Fibroblast of skin of right biceps (primary cell): ENCODE data around the gene CDX4.
"Not testable (repeated sequence)": the region's sequence is repeated elsewhere in the genome, so short reads cannot be mapped to it uniquely, and the experiment has no call there.

Experiments
- DNase-seq: peaks from one replicate; pipeline ENCODE4 v3.0.0-alpha.2; 2013

The CDX4 gene, protein sequence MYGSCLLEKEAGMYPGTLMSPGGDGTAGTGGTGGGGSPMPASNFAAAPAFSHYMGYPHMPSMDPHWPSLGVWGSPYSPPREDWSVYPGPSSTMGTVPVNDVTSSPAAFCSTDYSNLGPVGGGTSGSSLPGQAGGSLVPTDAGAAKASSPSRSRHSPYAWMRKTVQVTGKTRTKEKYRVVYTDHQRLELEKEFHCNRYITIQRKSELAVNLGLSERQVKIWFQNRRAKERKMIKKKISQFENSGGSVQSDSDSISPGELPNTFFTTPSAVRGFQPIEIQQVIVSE

DNA sequence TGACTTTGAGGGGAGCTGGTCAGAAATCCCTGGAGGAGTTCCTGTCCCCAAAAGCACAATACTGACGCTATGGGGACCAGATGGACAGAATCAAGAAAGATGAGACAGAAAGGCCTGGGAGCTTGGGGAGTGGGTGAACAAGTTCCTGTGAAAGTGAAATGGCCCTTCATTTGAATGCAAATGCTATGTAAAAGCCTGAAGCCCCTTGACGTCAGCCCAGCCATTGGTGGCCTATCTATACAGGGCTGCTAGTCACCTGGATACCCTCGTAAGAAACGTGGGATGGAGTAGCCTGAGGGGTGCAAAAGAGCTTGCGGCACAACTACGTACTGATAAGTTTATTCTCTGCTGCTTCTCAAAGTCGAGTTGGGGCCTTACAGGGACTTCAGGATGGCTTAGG lies at the start of gene CDX4:
TSS of gene CDX4 (plus strand) at position 223 of the 400 bp plus-strand sequence. CDS start 201 bp downstream, outside the sequence.
- no peak for DNase-seq

DNA sequence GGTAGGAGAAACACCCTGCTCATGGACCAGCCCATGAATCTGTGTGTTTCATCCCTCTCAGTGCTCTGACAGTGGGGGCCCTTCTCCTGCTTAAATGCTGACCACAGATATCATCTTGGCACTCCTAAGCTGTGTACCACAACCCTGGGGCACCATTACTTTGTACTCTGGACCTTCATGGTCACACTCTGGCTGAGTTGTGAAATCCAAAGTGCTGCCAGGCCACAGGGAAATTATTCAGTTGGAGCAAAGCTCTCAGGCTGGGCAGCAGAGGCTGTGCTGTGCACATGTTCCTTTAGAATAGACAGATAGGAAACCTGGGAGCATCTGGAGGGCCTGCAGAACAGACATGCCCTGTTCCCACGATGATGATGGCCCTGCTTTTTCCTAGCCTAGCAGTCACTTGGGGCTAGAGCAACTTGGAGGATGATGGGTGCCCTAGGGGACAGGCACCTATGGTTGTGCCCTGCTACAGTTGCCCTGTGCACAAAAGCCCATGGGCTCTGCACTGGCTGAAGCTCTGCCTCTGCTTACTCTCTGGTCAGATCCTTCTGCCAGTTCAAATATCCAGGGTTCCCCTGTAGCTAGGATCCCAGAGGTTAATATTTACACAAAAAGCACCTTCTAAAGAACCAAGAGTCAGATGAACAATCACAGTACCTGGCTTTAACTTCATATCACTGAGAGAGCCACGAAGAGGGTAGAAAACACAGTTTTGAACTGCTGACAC lies 48.5 kb upstream of the CDX4 start:
- no peak for DNase-seq

DNA sequence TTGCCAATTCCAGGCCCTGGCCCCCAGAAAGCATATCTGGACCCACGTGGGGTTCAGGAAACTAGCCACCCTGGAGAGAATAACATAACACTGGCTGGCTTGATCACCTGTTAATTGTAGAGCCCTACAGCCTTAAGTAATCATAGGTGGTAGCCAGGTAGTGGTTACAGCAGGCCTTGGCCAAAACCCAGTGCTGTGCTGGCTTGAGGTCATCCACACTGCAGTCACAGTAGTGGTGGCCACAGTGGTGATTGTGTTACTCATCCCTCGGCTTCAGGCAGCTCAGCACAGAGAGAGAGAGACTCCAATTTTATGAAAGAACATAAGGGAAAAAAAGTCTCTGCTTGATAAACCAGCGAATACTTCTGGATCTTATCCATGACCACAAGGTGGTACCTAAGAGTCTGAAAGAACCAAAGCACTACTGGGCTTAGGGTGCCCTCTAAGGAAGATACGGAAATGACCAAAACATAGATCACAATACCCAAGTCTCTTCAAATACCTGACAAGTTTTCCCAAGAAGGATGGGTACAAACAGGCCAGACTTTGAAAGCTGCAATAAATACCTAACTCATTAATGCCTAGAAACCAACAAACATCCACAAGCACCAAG lies 46.6 kb upstream of the CDX4 start:
- DNase-seq = no peak

DNA sequence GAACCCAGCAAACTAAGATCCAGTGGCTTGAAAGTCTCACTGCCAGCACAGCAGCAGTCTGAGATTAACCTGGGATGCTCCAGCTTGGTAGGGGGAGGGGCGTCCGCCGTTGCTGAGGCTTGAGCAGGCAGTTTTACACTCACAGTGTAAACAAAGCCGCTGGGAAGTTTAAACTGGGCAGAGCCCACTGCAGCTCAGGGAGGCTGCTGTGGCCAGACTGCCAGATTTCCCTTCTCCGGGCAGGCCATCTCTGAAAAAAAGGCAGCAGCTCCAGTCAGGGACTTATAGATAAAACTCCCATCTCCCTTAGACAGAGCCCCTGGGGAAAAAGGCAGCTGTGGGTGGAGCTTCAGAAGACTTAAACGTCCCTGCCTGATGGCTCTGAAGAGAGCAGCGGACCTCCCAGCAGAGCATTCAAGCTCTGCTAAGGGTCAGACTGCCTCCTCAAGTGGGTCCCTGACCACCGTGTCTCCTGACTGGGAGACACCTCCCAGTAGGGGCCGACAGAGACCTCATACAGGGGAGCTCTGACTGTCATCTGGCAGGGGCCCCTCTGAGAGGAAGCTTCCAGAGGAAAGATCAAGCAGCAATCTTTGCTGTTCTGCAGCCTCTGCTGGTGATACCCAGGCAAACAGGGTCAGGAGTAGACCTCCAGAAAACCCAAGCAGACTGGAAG lies 45.1 kb upstream of the CDX4 start:
- no peak for DNase-seq

DNA sequence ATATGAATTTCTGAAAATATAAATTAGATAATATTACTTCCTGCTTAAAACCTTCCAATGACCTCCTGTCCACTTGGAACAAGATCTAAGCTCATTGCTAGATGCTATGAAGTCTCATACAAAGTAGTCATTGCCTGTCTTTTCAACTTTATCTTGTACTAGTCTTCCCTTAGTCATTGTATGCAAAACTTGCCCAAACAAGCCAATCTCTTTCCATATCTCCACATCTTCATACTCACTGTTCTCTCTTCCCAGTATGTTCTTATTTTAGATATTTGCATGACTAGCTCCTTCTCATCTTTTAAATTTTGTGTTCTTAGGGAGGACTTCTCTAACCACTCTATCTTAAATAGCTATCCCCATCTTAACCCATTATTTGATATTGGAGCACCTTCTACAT lies 33.9 kb upstream of the CDX4 start:
- no peak for DNase-seq

DNA sequence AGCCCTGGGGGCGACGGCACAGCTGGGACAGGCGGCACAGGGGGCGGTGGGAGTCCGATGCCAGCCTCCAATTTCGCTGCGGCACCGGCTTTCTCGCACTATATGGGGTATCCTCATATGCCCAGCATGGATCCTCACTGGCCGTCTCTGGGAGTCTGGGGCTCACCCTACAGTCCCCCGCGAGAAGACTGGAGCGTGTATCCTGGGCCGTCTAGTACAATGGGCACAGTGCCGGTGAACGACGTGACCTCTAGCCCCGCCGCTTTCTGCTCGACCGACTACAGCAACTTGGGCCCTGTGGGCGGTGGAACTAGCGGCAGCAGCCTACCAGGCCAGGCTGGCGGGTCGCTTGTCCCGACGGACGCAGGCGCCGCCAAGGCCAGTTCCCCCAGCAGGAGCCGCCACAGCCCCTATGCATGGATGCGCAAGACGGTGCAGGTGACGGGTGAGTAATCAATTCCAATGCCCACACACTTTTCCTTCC lies 500 bp downstream of the CDX4 start:
- no peak for DNase-seq

DNA sequence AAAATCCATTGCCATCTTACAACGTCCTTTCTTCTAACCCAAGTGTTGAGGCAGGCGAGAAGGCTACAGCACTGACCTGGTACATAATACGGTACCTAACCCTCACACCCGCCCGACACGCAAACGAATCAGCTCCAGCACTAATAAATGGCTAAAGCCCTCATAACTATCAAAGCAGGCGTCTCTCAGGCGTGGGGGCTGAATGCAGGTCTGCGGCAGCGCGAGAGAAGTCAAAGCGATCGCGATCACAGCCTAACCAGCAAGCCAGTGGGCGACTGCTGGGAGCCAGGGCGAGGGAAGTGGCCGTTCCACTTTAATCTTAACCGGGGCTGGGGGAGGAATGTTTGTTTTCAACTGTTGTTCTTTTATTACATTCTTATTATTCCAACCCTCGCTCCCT lies 1.5 kb downstream of the CDX4 start:
- DNase-seq = no peak

DNA sequence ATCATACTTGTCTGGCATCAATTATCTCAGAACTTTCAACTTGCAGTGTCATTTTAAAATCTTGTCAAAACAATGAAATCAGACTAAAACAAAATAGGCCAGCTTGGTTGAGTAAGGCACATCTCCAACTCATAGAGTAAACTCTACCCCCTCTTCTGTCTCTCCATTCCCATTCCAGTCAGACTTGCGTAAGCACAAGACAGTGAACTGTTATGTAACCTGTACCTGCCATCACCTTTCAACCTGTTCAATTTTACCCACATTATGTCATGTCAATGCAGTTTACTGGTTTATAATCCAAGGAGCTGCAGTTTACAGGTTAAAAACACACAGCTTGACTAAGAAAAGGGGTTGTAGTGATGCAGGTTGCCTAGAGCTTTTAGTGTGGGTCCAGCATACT lies 8.3 kb downstream of the CDX4 start:
- no peak for DNase-seq

DNA sequence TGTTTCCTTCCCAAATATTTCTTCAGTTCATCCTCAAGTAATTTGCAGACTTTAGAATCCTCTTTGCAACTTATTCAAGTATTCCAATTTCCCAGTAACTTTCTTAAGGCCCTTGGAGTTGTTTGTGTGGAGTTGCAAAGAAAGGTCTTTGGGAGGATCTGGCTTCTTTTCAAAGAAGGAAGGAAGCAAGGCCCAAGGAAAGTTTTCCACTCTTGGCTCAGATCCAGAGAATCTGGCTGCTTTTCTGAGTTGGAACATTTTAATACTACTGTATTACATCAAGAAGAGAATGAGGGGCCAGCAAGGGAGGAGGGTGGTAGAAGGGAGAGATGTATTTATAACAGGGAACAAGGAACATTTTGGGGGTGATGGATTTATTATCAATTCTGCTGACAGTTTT lies 10.5 kb downstream of the CDX4 start:
- DNase-seq = no peak

DNA sequence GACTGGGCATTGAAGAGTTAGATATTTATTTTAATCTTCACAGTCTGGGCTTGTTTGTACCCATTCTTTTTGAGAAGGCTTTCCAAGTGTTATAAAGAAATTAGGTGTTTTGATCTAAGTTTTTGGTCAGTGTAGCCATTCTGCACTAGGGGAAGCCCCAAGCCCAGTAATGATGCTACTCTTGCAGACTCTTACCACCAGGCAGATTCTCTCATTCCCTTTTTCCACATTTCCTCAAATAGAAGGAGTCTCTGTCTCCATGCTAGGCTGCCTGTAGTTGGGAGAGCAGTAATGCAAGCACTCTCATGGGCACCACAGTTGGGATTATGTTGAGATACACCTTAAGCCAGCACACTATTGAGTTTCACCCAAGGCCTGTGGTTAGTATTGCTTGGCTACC lies 21.5 kb downstream of the CDX4 start:
- DNase-seq = no peak

DNA sequence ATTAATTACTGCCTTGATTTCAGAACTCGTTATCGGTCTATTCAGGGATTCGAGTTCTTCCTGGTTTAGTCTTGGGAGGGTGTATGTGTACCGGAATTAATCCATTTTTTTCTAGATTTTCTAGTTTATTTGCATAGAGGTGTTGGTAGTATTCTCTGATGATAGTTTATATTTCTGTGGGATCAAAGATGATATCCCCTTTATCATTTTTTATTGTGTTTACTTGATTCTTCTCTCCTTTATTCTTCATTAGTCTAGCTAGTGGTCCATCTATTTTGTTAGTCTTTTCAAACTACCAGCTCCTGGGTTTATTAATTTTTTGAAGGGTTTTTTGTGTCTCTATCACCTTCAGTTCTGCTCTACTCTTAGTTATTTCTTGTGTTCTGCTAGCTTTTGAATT lies 32.1 kb downstream of the CDX4 start:
- DNase-seq = peak; percentile 4

DNA sequence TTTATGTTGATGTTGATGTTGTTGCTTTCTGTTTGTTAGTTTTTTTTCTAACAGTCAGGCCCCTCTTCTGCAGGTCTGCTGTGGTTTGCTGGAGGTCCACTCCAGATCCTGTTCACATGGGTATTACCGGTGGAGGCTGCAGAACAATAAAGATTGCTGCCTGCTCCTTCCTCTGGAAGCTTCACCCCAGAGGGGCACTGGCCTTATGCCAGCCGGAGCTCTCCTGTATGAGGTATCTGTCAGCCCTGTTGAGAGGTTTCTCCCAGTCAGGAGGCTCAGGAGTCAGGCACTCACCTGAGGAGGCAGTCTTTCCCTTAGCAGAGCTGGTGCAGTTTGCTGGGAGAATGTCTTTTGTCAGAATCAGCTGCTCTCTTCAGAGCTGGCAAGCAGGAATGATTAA lies 34.7 kb downstream of the CDX4 start:
- no peak for DNase-seq

DNA sequence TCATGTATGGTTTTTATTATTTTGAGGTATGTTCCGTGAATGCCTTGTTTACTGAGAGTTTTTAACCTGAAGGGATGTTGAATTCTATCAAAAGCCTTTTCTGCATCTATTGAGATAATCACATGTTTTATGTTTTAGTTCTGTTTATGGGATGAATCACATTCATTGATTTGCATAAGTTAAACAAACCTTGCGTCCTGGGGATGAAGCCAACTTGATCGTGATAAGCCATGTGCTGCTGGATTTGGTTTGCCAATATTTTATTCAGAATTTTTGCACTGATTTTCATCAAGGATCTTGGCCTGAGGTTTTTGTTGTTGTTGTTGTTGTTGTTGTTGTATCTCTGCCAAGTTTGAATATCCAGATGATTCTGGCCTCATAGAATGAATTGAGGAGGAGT lies 43.8 kb downstream of the CDX4 start:
- DNase-seq = no peak

DNA sequence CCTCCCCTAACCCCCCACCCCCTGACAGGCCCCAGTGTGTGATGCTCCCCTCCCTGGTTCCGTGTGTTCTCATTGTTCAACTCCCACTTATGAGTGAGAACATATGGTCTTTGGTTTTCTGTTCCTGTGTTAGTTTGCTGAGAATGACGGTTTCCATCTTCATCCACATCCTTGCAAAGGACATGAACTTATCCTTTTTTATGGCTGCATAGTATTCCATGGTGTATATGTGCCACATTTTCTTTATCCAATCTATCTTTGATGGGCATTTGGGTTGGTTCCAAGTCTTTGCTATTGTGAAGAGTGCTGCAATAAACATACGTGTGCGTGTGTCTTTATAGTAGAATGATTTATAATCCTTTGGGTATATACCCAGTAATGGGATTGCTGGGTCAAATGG lies 45.3 kb downstream of the CDX4 start:
- not testable (repeated sequence) for DNase-seq
